ENCODE results near the gene DCC.

The DCC gene

DNA sequence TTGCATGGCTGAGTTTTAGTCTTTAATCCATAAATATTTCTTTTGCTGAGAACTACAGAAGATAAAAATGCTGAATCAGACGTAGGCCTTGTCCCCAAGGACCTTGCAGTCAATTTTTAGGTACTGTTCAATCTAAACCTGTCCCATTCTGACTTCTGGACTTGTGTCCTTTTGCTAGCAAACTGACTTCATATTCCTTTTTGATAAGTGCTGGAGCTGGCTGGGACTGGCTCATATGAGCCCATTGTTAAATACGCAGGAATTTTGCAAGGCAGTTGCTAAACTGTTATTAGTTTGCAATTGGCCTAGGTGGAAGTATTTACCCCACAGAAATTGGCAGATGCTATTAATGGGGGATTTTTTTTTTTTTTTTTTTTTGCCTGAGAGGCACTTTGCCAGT is 941.4 kb downstream of the DCC start:
- TF ChIP-seq, protein P1, sequence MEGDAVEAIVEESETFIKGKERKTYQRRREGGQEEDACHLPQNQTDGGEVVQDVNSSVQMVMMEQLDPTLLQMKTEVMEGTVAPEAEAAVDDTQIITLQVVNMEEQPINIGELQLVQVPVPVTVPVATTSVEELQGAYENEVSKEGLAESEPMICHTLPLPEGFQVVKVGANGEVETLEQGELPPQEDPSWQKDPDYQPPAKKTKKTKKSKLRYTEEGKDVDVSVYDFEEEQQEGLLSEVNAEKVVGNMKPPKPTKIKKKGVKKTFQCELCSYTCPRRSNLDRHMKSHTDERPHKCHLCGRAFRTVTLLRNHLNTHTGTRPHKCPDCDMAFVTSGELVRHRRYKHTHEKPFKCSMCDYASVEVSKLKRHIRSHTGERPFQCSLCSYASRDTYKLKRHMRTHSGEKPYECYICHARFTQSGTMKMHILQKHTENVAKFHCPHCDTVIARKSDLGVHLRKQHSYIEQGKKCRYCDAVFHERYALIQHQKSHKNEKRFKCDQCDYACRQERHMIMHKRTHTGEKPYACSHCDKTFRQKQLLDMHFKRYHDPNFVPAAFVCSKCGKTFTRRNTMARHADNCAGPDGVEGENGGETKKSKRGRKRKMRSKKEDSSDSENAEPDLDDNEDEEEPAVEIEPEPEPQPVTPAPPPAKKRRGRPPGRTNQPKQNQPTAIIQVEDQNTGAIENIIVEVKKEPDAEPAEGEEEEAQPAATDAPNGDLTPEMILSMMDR (IDR thresholded peaks at IDR 0.05; ENCODE audit: low read depth, low read length), result no peak
- H3K4me1 ChIP-seq, result no peaks in the 10 kb centered on the region
- no peaks in the 10 kb centered on the region for H3K27me3 ChIP-seq
- no peak overlapping the region for H3K4me3 ChIP-seq (ENCODE audit: low read depth, low read length)
- H3K9me3 ChIP-seq, result no peaks in the 10 kb centered on the region
- DNase-seq, result no peak
- no peaks in the 10 kb centered on the region for H3K36me3 ChIP-seq

DNA sequence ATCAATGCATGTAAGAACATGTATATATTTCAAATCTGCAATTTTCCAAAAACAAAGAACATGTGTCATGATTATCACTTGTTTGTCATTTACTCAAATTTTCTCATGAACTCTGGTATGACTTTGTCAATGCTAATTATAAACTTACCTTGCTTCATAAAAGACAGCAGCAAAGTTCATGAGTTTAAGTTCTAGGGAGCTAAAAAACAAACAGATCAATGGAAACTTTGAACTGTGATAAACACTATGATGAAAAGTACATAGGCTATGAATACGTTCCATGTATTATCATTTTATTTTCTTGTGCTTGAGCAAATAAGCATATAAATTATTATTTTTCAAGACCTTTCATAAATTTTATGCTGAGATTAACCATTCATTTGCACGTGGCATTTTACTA is 943.7 kb downstream of the DCC start:
- H3K4me3 ChIP-seq (ENCODE audit: low read depth, low read length), result no peak overlapping the region
- no peaks in the 10 kb centered on the region for H3K9me3 ChIP-seq
- TF ChIP-seq, protein P1 (IDR thresholded peaks at IDR 0.05; ENCODE audit: low read depth, low read length), result no peak
- no peaks in the 10 kb centered on the region for H3K4me1 ChIP-seq
- H3K36me3 ChIP-seq, result no peaks in the 10 kb centered on the region
- no peak for DNase-seq
- H3K27me3 ChIP-seq, result no peaks in the 10 kb centered on the region

GRCh38 chr18:53305461-53305860 is 965.5 kb downstream of the DCC start:
- Histone ChIP-seq H3K4me3 (ENCODE audit: low read depth, low read length) (no peak overlapping the region), H3K36me3 (no peaks in the 10 kb centered on the region), H3K4me1 (no peaks in the 10 kb centered on the region), H3K27me3 (no peaks in the 10 kb centered on the region), H3K9me3 (no peaks in the 10 kb centered on the region)
- TF ChIP-seq, protein P1 (IDR thresholded peaks at IDR 0.05; ENCODE audit: low read depth, low read length), result no peak
- DNase-seq, result no peak

GRCh38 chr18:53319628-53320027 is 979.6 kb downstream of the DCC start:
- H3K4me1 ChIP-seq, result no peaks in the 10 kb centered on the region
- no peaks in the 10 kb centered on the region for H3K27me3 ChIP-seq
- no peaks in the 10 kb centered on the region for H3K9me3 ChIP-seq
- TF ChIP-seq, protein P1 (IDR thresholded peaks at IDR 0.05; ENCODE audit: low read depth, low read length), result no peak
- H3K4me3 ChIP-seq (ENCODE audit: low read depth, low read length), result no peak overlapping the region
- DNase-seq, result no peak
- no peaks in the 10 kb centered on the region for H3K36me3 ChIP-seq

- Histone ChIP-seq H3K4me1 (no peaks in the 10 kb centered on the region), H3K4me3 (ENCODE audit: low read depth, low read length) (no peak overlapping the region), H3K27me3 (no peaks in the 10 kb centered on the region), H3K9me3 (no peaks in the 10 kb centered on the region), H3K36me3 (no peaks in the 10 kb centered on the region)
- DNase-seq, result no peak
- TF ChIP-seq, protein P1 (IDR thresholded peaks at IDR 0.05; ENCODE audit: low read depth, low read length), result no peak
These were observed 982.2 kb downstream of the DCC start for GRCh38 chr18:53322163-53322562.

GRCh38 chr18:53324353-53324752 is 984.4 kb downstream of the DCC start:
- no peaks in the 10 kb centered on the region for H3K36me3 ChIP-seq
- TF ChIP-seq, protein P1 (IDR thresholded peaks at IDR 0.05; ENCODE audit: low read depth, low read length), result no peak
- no peaks in the 10 kb centered on the region for H3K4me1 ChIP-seq
- no peaks in the 10 kb centered on the region for H3K27me3 ChIP-seq
- H3K9me3 ChIP-seq, result no peaks in the 10 kb centered on the region
- DNase-seq, result no peak
- no peak overlapping the region for H3K4me3 ChIP-seq (ENCODE audit: low read depth, low read length)

Data from BE2C (cell line).